B cell (primary cell): ENCODE results near the gene NOL4L.

Experiments used
- CTCF ChIP-seq: fragments of 200-600 bp; IDR thresholded peaks from one replicate; pipeline ENCODE4 v1.8.0; 2022; ENCODE audit warnings: antibody characterized with exemption, mild to moderate bottlenecking
- EZH2 ChIP-seq: IDR thresholded peaks from 2 replicates; pipeline ENCODE4 v1.6.1; 2012; ENCODE audit warnings: borderline replicate concordance, low read depth, mild to moderate bottlenecking, moderate library complexity, low read length; ENCODE audit not compliant: insufficient read depth, poor library complexity, severe bottlenecking

DNA sequence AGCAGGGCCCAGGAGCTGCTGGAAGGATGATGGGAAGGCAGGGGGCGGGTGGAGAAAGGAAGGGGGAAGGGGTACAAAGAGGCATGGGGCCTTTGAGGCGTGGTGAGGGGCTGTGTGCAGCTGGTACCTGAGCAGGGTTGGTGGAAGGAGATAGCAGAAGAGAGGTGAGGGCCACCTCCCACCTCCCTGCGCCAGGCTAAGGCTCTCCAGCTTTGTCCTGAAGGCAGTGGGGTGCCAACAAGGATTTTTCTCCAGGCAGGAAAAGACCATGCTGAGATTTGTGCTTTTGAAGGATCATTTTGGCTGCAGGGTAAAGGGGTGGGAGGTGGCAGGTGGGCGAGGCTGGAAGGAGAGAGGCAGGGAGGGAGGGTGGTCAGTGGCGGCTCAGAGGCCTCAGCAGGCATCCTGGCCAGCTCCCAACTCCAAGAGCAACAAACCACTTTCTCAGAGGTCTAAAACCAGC is 40.8 kb downstream of the NOL4L start:
- TF ChIP-seq EZH2 (no peak), CTCF (no peak)
